ENCODE data around the gene CALD1. TPM values are rescaled to one million over a fixed set of nuclear protein-coding genes. Genes with fewer than 3 reads are reported as not detected.

CALD1 gene
- total RNA-seq, 1 experiment from 2014 or later, result 22.1 TPM

DNA sequence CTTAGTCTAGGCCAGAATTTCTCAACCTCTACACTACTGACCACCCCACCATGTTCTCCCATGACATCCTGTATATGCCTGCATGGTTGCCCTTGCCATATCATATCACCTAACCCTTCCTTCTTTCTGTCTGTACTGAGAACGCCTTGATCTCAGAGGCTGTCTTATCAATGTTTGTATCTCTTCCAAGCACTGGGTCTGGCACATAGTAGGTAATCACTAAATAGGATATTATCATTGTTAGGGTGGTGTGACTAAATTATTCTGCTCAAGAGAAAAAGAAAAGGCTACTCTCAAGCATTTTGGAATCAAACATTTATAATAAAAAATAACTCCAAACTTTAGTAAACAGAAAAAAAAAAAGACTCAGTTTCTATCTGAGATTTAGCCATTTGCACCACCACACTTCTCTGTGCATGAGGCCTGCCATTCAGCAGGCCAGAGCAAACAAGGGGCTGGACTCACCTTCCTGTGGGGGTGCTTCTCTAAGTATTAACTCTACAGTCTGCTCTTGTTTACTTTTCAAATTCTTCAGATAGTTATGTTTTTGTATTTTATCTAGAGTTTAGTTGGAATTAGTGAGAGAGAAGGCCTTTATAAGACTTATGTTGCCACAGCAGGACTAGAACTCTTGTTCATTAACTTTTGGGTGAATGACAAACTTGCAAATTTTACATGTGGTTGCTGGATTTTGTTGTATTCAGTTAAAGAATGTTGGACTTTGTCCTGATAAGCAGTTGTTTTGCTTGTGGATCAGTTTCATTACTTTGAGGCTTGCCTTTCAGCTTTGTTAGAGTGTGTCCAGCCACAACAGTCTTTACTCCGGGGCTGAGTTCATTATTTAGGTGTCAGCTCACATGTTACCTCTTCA, 212.3 kb downstream of the CALD1 start:
- POLR2A ChIA-PET (ENCODE audit: unreplicated experiment), result interaction anchor here (0.7 kb wide), 1 partner anchor 23 kb away, joined by 4 read pairs; no protein-coding TSS in a partner anchor

DNA sequence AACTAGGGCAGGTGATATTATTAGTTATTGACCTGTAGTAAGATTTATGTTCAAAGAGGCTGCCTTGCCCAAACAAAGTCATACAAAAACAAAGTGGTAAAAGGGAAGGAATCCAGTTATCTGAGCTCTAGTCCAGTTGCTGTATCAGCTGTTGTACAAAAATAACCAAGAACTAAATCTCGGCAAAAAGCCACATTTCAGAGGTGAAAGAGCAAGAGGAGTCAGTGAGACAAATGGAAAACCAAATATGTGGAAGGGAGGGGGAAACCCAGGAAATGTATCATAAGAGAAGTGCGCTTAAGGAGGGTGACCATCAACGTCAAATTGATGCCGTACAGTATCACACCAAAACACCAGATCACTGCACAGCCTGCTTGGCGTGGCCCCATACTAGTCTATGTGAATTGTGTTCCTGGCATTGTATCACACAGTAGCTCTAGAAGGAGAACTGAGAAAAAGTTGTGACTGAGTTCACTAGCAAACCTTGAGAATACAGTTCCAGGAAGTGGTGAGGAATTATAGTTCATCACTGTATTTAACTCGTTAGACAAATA, 213.3 kb downstream of the CALD1 start:
- Histone ChIP-seq H3K27me3 (ENCODE audit: low read length) (no peaks in the 10 kb centered on the region), H3K9me3 (ENCODE audit: low read length) (no peaks in the 10 kb centered on the region), H3K4me2 (ENCODE audit: low read length) (no peak overlapping the region), H3K9ac (ENCODE audit: low read length) (no peak overlapping the region), H3K4me1 (ENCODE audit: insufficient read depth, low read length) (peaks cover 15% of the 10 kb centered on the region; the same call in 1 of the 2 replicates), H3K79me2 (ENCODE audit: low read length) (peaks cover 8% of the 10 kb centered on the region), H4K20me1 (ENCODE audit: low read length) (no peaks in the 10 kb centered on the region), H3K4me3 (ENCODE audit: low read length) (no peak overlapping the region), H3K9me2 (replicated peaks; ENCODE audit: low read length) (no peaks in the 10 kb centered on the region), H3K36me3 (ENCODE audit: low read depth, low read length) (no peaks in the 10 kb centered on the region; the same call in 1 of the 2 replicates), H3F3A (ENCODE audit: low read length, unreplicated experiment) (no peaks in the 10 kb centered on the region), H2AFZ (ENCODE audit: low read length) (no peak overlapping the region), H3K27ac (ENCODE audit: low read length) (no peak overlapping the region)
- ATAC-seq (no peak), DNase-seq (no peak)
- TF ChIP-seq EZH2 (IDR thresholded peaks at IDR 0.05; ENCODE audit: low read length, unreplicated experiment) (no peak), EZH2phosphoT487 (IDR thresholded peaks at IDR 0.05; ENCODE audit: borderline replicate concordance, low read length) (no peak)
- TF ChIP-seq, protein P1, sequence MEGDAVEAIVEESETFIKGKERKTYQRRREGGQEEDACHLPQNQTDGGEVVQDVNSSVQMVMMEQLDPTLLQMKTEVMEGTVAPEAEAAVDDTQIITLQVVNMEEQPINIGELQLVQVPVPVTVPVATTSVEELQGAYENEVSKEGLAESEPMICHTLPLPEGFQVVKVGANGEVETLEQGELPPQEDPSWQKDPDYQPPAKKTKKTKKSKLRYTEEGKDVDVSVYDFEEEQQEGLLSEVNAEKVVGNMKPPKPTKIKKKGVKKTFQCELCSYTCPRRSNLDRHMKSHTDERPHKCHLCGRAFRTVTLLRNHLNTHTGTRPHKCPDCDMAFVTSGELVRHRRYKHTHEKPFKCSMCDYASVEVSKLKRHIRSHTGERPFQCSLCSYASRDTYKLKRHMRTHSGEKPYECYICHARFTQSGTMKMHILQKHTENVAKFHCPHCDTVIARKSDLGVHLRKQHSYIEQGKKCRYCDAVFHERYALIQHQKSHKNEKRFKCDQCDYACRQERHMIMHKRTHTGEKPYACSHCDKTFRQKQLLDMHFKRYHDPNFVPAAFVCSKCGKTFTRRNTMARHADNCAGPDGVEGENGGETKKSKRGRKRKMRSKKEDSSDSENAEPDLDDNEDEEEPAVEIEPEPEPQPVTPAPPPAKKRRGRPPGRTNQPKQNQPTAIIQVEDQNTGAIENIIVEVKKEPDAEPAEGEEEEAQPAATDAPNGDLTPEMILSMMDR (conservative IDR thresholded peaks at IDR 0.05; ENCODE audit: low read depth, low read length), result no peak
- BruUV-seq (replicated peaks), result no TSS peak
- ChIA-PET CTCF (interaction anchor here (0.6 kb wide), 1 partner anchor 9 kb away, joined by 4 read pairs; no protein-coding TSS in a partner anchor), POLR2A (ENCODE audit: unreplicated experiment) (no interaction called here)
- intact Hi-C loops (cut with micrococcal nuclease), result no loop called here

More for the DNA sequence above, 212.3 kb downstream of the CALD1 start:
- Histone ChIP-seq H3K4me2 (ENCODE audit: low read length) (peak overlapping the region; percentile 8; the same call in 1 of the 2 replicates), H3F3A (ENCODE audit: low read length, unreplicated experiment) (no peaks in the 10 kb centered on the region), H2AFZ (ENCODE audit: low read length) (no peak overlapping the region), H3K36me3 (ENCODE audit: low read depth, low read length) (no peaks in the 10 kb centered on the region; the same call in 1 of the 2 replicates), H4K20me1 (ENCODE audit: low read length) (no peaks in the 10 kb centered on the region), H3K4me3 (ENCODE audit: low read length) (no peak overlapping the region), H3K27me3 (ENCODE audit: low read length) (no peaks in the 10 kb centered on the region), H3K9me2 (replicated peaks; ENCODE audit: low read length) (no peaks in the 10 kb centered on the region), H3K9me3 (ENCODE audit: low read length) (no peaks in the 10 kb centered on the region), H3K9ac (ENCODE audit: low read length) (no peak overlapping the region), H3K79me2 (ENCODE audit: low read length) (peaks cover 18% of the 10 kb centered on the region), H3K4me1 (ENCODE audit: insufficient read depth, low read length) (peaks cover 20% of the 10 kb centered on the region; the same call in 1 of the 2 replicates), H3K27ac (ENCODE audit: low read length) (no peak overlapping the region)
- TF ChIP-seq, protein P1 (conservative IDR thresholded peaks at IDR 0.05; ENCODE audit: low read depth, low read length), result no peak
- TF ChIP-seq EZH2 (IDR thresholded peaks at IDR 0.05; ENCODE audit: low read length, unreplicated experiment) (no peak), EZH2phosphoT487 (IDR thresholded peaks at IDR 0.05; ENCODE audit: borderline replicate concordance, low read length) (no peak)
- intact Hi-C loops (cut with micrococcal nuclease), result no loop called here
- CTCF ChIA-PET, result no interaction called here
- ATAC-seq (peak; percentile 57), DNase-seq (no peak)
- no TSS peak for BruUV-seq (replicated peaks)

Data from PC-3 (cell line).